GM23338 (cell line): ENCODE measurements around the gene RNU7-1. TPM values are rescaled to one million over a fixed set of nuclear protein-coding genes. Genes with fewer than 3 reads are reported as not detected.

ENCODE experiments used
- ATAC-seq: fragments of 200-7000 bp; cut with Tn5 transposase; 3 replicates; pipeline ENCODE4 v1.9.1; 2020
- DNase-seq: peaks from one replicate; pipeline ENCODE4 v3.0.0-alpha.2; 2015; ENCODE audit warnings: low spot score
- H2AFZ ChIP-seq: fragments of 200-600 bp; sonication (generic); 2 replicates; pipeline ENCODE4 v1.8.0; 2016; ENCODE audit warnings: antibody characterized with exemption, mild to moderate bottlenecking, moderate library complexity
- H3F3A ChIP-seq: fragments of 200-600 bp; sonication (generic); replicated peaks from 2 replicates; pipeline ENCODE4 v1.8.0; 2017; ENCODE audit warnings: antibody characterized with exemption, mixed run types, low read depth
- H3K27ac ChIP-seq: fragments of 200-600 bp; sonication (generic); 2 replicates; pipeline ENCODE4 v1.6.1; 2016; ENCODE audit warnings: low read depth
- H3K27me3 ChIP-seq: fragments of 200-600 bp; sonication (generic); 2 replicates; pipeline ENCODE4 v1.8.0; 2016; ENCODE audit warnings: mild to moderate bottlenecking, mixed run types, moderate library complexity; ENCODE audit not compliant: insufficient read depth
- H3K36me3 ChIP-seq: fragments of 200-600 bp; sonication (generic); 2 replicates; pipeline ENCODE4 v1.8.0; 2016; ENCODE audit warnings: mild to moderate bottlenecking; ENCODE audit not compliant: insufficient read depth
- H3K4me1 ChIP-seq: fragments of 200-600 bp; sonication (generic); 2 replicates; pipeline ENCODE4 v1.8.0; 2016; ENCODE audit warnings: mild to moderate bottlenecking, moderate library complexity; ENCODE audit not compliant: insufficient read depth
- H3K4me2 ChIP-seq: fragments of 200-600 bp; sonication (generic); 2 replicates; pipeline ENCODE4 v1.7.1; 2017; ENCODE audit warnings: mixed run types
- H3K4me3 ChIP-seq: fragments of 200-600 bp; sonication (generic); 2 replicates; pipeline ENCODE4 v1.6.1; 2016; ENCODE audit warnings: mixed run types
- H3K79me2 ChIP-seq: fragments of 200-600 bp; sonication (generic); replicated peaks from 2 replicates; pipeline ENCODE4 v1.8.0; 2017; ENCODE audit warnings: mild to moderate bottlenecking; ENCODE audit not compliant: insufficient read depth
- H3K9me2 ChIP-seq: fragments of 200-600 bp; sonication (generic); 2 replicates; pipeline ENCODE4 v1.8.0; 2017; ENCODE audit not compliant: insufficient read depth
- H4K20me1 ChIP-seq: fragments of 200-600 bp; sonication (generic); replicated peaks from 2 replicates; pipeline ENCODE4 v1.8.0; 2017; ENCODE audit warnings: mild to moderate bottlenecking; ENCODE audit not compliant: insufficient read depth
- H3K27ac Mint-ChIP-seq: 2 replicates; pipeline ENCODE4 v1.8.0; 2020; ENCODE audit warnings: inconsistent platforms, mild to moderate bottlenecking, moderate library complexity, mixed read lengths
- H3K27me3 Mint-ChIP-seq: 3 replicates; pipeline ENCODE4 v1.8.0; 2022; ENCODE audit warnings: low read depth, mild to moderate bottlenecking, moderate library complexity, mixed read lengths, inconsistent platforms; ENCODE audit not compliant: insufficient read depth, poor library complexity
- H3K36me3 Mint-ChIP-seq: 3 replicates; pipeline ENCODE4 v1.8.0; 2021; ENCODE audit warnings: low read depth, mild to moderate bottlenecking, inconsistent platforms, moderate library complexity, mixed read lengths
- H3K4me1 Mint-ChIP-seq: 3 replicates; pipeline ENCODE4 v1.8.0; 2020; ENCODE audit warnings: mild to moderate bottlenecking, inconsistent platforms, mixed read lengths
- H3K4me3 Mint-ChIP-seq: 3 replicates; pipeline ENCODE4 v1.8.0; 2021; ENCODE audit warnings: moderate library complexity, mild to moderate bottlenecking, inconsistent platforms, mixed read lengths
- H3K9me3 Mint-ChIP-seq: 3 replicates; pipeline ENCODE4 v1.8.0; 2020; ENCODE audit warnings: moderate library complexity, mild to moderate bottlenecking, inconsistent platforms, mixed read lengths
- CREB1 ChIP-seq: fragments of 250-450 bp; sonication (Bioruptor Pico); IDR thresholded peaks from 2 replicates; pipeline ENCODE4 v1.5.0; 2020; ENCODE audit warnings: low read depth, mild to moderate bottlenecking, moderate library complexity
- CTCF ChIP-seq, 2 experiments: fragments of 200-600 bp in 1 of 2; sonication (generic) in 1 of 2; conservative IDR thresholded peaks; 2 replicates each; pipeline versions ENCODE4 v1.5.1 to v1.6.1; 2016 to 2017; ENCODE audit warnings: antibody characterized with exemption in 2 of 2, low read depth in 2 of 2, mild to moderate bottlenecking in 2 of 2, moderate library complexity in 1 of 2
- ETS1 ChIP-seq: IDR thresholded peaks from 2 replicates; pipeline ENCODE4 v1.6.1; 2016; ENCODE audit warnings: antibody characterized with exemption
- EZH2 ChIP-seq: fragments of 200-600 bp; sonication (generic); IDR thresholded peaks from one replicate; pipeline ENCODE4 v1.8.0; 2017; ENCODE audit warnings: antibody characterized with exemption, mild to moderate bottlenecking, low read depth; ENCODE audit not compliant: unreplicated experiment
- EZH2phosphoT487 ChIP-seq: fragments of 200-600 bp; sonication (generic); IDR thresholded peaks from one replicate; pipeline ENCODE4 v1.8.1; 2018; ENCODE audit warnings: antibody characterized with exemption; ENCODE audit not compliant: unreplicated experiment
- JUNB ChIP-seq: IDR thresholded peaks from one replicate; pipeline ENCODE4 v1.6.1; 2016; ENCODE audit warnings: antibody characterized with exemption; ENCODE audit not compliant: unreplicated experiment
- NANOG ChIP-seq: IDR thresholded peaks from 2 replicates; pipeline ENCODE4 v1.6.1; 2016; ENCODE audit warnings: antibody characterized with exemption, borderline replicate concordance
- POLR2AphosphoS5 ChIP-seq: IDR thresholded peaks from 2 replicates; pipeline ENCODE4 v1.6.1; 2016; ENCODE audit warnings: antibody characterized with exemption, low read depth
- REST ChIP-seq: IDR thresholded peaks from one replicate; pipeline ENCODE4 v1.6.1; 2018; ENCODE audit warnings: antibody characterized with exemption; ENCODE audit not compliant: unreplicated experiment
- STAT1 ChIP-seq: IDR thresholded peaks from one replicate; pipeline ENCODE4 v1.6.1; 2016; ENCODE audit warnings: antibody characterized with exemption; ENCODE audit not compliant: unreplicated experiment
- ZNF114 ChIP-seq: fragments of 250-450 bp; sonication (Bioruptor Pico); IDR thresholded peaks from 2 replicates; pipeline ENCODE4 v1.5.0; 2020; ENCODE audit warnings: mild to moderate bottlenecking, moderate library complexity
- ZNF331 ChIP-seq: fragments of 250-450 bp; sonication (Bioruptor Pico); IDR thresholded peaks from 2 replicates; pipeline ENCODE4 v1.5.0; 2020; ENCODE audit warnings: low read depth, mild to moderate bottlenecking, moderate library complexity
- ZNF462 ChIP-seq: fragments of 250-450 bp; sonication (Bioruptor Pico); IDR thresholded peaks from 2 replicates; pipeline ENCODE4 v1.5.0; 2020; ENCODE audit warnings: mild to moderate bottlenecking, moderate library complexity
- polyA plus RNA-seq: library from polyadenylated mRNA; unstranded; fragments of >200 nt; fragmentation: Nextera tagmentation; extraction: Ambion mirVana; gene quantifications from 2 replicates; pipeline ENCODE4 v1.2.1, GENCODE V29; 2016
- total RNA-seq: library from RNA; depleted of rRNA; stranded (reverse); fragments of >200 nt; shearing (Covaris generic); gene quantifications from 2 replicates; pipeline ENCODE4 v1.2.3, GENCODE V29; 2014

RNU7-1 gene
- total and polyA plus RNA-seq, 2 experiments from 2014 or later, result not detected

- Mint-ChIP-seq H3K36me3 (peaks cover 84% of the 10 kb centered on the region), H3K4me3 (peak overlapping the region; percentile 100), H3K27me3 (peaks cover 14% of the 10 kb centered on the region), H3K27ac (peak overlapping the region; percentile 99), H3K9me3 (peaks cover 2% of the 10 kb centered on the region; the same call in 1 of the 3 replicates), H3K4me1 (peaks cover 34% of the 10 kb centered on the region)
- Histone ChIP-seq H3K27me3 (no peaks in the 10 kb centered on the region), H3K9me2 (no peaks in the 10 kb centered on the region), H3K27ac (peak overlapping the region; percentile 92), H3K4me2 (peak overlapping the region; percentile 98), H3F3A (peaks cover 56% of the 10 kb centered on the region), H4K20me1 (peaks cover 12% of the 10 kb centered on the region; the same call in 1 of the 2 replicates), H2AFZ (no peak overlapping the region; the same call in 1 of the 2 replicates), H3K36me3 (peaks cover 43% of the 10 kb centered on the region), H3K4me3 (peak overlapping the region; percentile 73), H3K79me2 (peaks cover 58% of the 10 kb centered on the region), H3K4me1 (peaks cover 21% of the 10 kb centered on the region)
- ATAC-seq (peak; percentile 56), DNase-seq (peak; percentile 61)
- TF ChIP-seq REST, result no peak
- no peak for TF ChIP-seq EZH2
- TF ChIP-seq EZH2phosphoT487, result no peak
- TF ChIP-seq NANOG, result no peak
- no peak for TF ChIP-seq ZNF331 (CRISPR knock-in tag)
- TF ChIP-seq POLR2AphosphoS5, result no peak
- no peak for TF ChIP-seq STAT1
- TF ChIP-seq JUNB, result no peak
- no peak for TF ChIP-seq ETS1
- no peak for TF ChIP-seq ZNF114 (CRISPR knock-in tag)
- TF ChIP-seq CREB1 (CRISPR knock-in tag), result no peak
- no peak for TF ChIP-seq CTCF (conservative IDR thresholded peaks at IDR 0.05; ENCODE audit: low read depth in 2 of 2)
- no peak for TF ChIP-seq ZNF462 (CRISPR knock-in tag)
These were observed 26.5 kb downstream of the RNU7-1 start for GRCh38 chr12:6970096-6970527.
